ENCODE data around the gene ARHGAP8.

- TF ChIP-seq, protein P1, sequence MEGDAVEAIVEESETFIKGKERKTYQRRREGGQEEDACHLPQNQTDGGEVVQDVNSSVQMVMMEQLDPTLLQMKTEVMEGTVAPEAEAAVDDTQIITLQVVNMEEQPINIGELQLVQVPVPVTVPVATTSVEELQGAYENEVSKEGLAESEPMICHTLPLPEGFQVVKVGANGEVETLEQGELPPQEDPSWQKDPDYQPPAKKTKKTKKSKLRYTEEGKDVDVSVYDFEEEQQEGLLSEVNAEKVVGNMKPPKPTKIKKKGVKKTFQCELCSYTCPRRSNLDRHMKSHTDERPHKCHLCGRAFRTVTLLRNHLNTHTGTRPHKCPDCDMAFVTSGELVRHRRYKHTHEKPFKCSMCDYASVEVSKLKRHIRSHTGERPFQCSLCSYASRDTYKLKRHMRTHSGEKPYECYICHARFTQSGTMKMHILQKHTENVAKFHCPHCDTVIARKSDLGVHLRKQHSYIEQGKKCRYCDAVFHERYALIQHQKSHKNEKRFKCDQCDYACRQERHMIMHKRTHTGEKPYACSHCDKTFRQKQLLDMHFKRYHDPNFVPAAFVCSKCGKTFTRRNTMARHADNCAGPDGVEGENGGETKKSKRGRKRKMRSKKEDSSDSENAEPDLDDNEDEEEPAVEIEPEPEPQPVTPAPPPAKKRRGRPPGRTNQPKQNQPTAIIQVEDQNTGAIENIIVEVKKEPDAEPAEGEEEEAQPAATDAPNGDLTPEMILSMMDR (IDR thresholded peaks at IDR 0.05; ENCODE audit: insufficient read depth, low read length): no peak
- no peak for TF ChIP-seq POLR2AphosphoS5 (IDR thresholded peaks at IDR 0.05; ENCODE audit: low read depth)
These were observed 44.9 kb downstream of the ARHGAP8 start for GRCh38 chr22:44797181-44797725.

Data from HL-60 (cell line).